ENCODE results near the gene EPM2AIP1. TPM values are rescaled to one million over a fixed set of nuclear protein-coding genes. Genes with fewer than 3 reads are reported as not detected.

The EPM2AIP1 gene
- total and polyA plus RNA-seq, 2 of the 8 experiments (the other 6 are each of a cell fraction or from before 2014, with no cell fraction given), result 6.6 to 9.0 TPM

- no peaks in the 10 kb centered on the region for H3K23me2 ChIP-seq (ENCODE audit: low read depth, low read length)
- no peak overlapping the region for H3K23ac ChIP-seq (ENCODE audit: insufficient read length)
- FAIRE-seq, result no peak
- H3K9me3 ChIP-seq (ENCODE audit: insufficient read depth in 2 of 2, low read depth in 1 of 2, low read length in 1 of 2), result no peaks in the 10 kb centered on the region
- no peak for DNase-seq (ENCODE audit: low read depth in 1 of 2, low spot score in 2 of 2)
- H3K79me2 ChIP-seq (ENCODE audit: control insufficient read depth in 1 of 2, insufficient read depth in 2 of 2, low read length in 2 of 2), result no peaks in the 10 kb centered on the region
- 0 out of 2 replicates have a peak overlapping the region, but pooled peaks have one; percentile 35 for H2BK12ac ChIP-seq (ENCODE audit: low read depth, low read length)
- H2AFZ ChIP-seq (ENCODE audit: low read length), result no peak overlapping the region
- ChIA-PET POLR2A (ENCODE audit: partially characterized antibody) (interaction anchor here (0.6 kb wide), 1 partner anchor 11 kb away, joined by 3 read pairs; no protein-coding TSS in a partner anchor), CTCF (ENCODE audit: partially characterized antibody) (interaction anchor here (10.3 kb wide), 1 partner anchor 13 kb away, joined by 61 read pairs; no protein-coding TSS in a partner anchor)
- H3K18ac ChIP-seq (ENCODE audit: extremely low read depth, low read length), result 0 out of 2 replicates have a peak overlapping the region, but pooled peaks have one; percentile 32
- H3K4me3 ChIP-seq (ENCODE audit: extremely low read depth in 1 of 4, insufficient read depth in 2 of 4, low read depth in 3 of 4, low read length in 4 of 4), result no peak overlapping the region
- H3K4me2 ChIP-seq (ENCODE audit: insufficient read depth in 1 of 2, low read depth in 2 of 2, low read length in 2 of 2), result 0 out of 4 replicates have a peak overlapping the region, but pooled peaks of 1 of the 2 experiments have one; percentile 37
- H4K20me1 ChIP-seq (replicated peaks in 1 of 2; ENCODE audit: control insufficient read depth in 1 of 2, insufficient read depth in 2 of 2, low read length in 2 of 2), result no peaks in the 10 kb centered on the region
- no peak overlapping the region for H2BK20ac ChIP-seq (ENCODE audit: low read length)
- no peak overlapping the region for H3K4ac ChIP-seq (replicated peaks; ENCODE audit: insufficient read length, low read depth, low read length)
- H3K27me3 ChIP-seq (replicated peaks in 1 of 4; ENCODE audit: control insufficient read depth in 3 of 4, extremely low read depth in 1 of 4, insufficient read depth in 3 of 4, low read length in 3 of 4), result no peaks in the 10 kb centered on the region
- no peak overlapping the region for H4K5ac ChIP-seq (ENCODE audit: insufficient read length, low read depth, low read length)
- H3K9ac ChIP-seq (replicated peaks in 1 of 4; ENCODE audit: extremely low read depth in 1 of 4, low read depth in 3 of 4, low read length in 3 of 4), result no peak overlapping the region
- H3K79me1 ChIP-seq (ENCODE audit: low read depth, low read length), result no peaks in the 10 kb centered on the region; the same call in 1 of the 2 replicates
- no peak overlapping the region for H4K91ac ChIP-seq (replicated peaks; ENCODE audit: insufficient read length, low read length)
- H3K4me1 ChIP-seq (replicated peaks in 1 of 4; ENCODE audit: control insufficient read depth in 3 of 4, insufficient read depth in 4 of 4, low read length in 3 of 4), result peaks cover 1 to 10% (median 8%) of the 10 kb centered on the region in 4 experiments; a peak in 6 of 7 replicates
- no peak overlapping the region for H4K8ac ChIP-seq (ENCODE audit: extremely low read depth, insufficient read depth, low read length)
- WGBS, 2 experiments (ENCODE audit: extremely low coverage in 1 of 2, insufficient coverage in 1 of 2, insufficient read length in 1 of 2, insufficient replicate concordance in 2 of 2, low coverage in 1 of 2, low lambda C conversion rate in 2 of 2, missing lambda C conversion rate in 1 of 2), result 71% methylated on average over 1 of the region's 1 CpG; no CpG with 5 or more reads in 1 of the 2 experiments
- H2BK15ac ChIP-seq (ENCODE audit: low read length), result no peak overlapping the region
- H2AK5ac ChIP-seq (ENCODE audit: low read depth, low read length), result no peak overlapping the region
- no peaks in the 10 kb centered on the region for H3K36me3 ChIP-seq (ENCODE audit: control insufficient read depth in 2 of 4, insufficient read depth in 4 of 4, low read length in 3 of 4)
- H2BK120ac ChIP-seq (replicated peaks; ENCODE audit: low read depth, low read length), result no peak overlapping the region
- no peak overlapping the region for H3K14ac ChIP-seq (ENCODE audit: insufficient read length)
- H2BK5ac ChIP-seq (ENCODE audit: low read depth, low read length), result no peak overlapping the region
- H3K27ac ChIP-seq (ENCODE audit: low read depth, low read length), result no peak overlapping the region
- H3K56ac ChIP-seq (replicated peaks; ENCODE audit: insufficient read length, low read depth, low read length), result no peak overlapping the region
- TF ChIP-seq EP300 (IDR thresholded peaks at IDR 0.05; ENCODE audit: borderline replicate concordance in 1 of 2, low read depth in 2 of 2, low read length in 2 of 2) (no peak), E2F6 (IDR thresholded peaks at IDR 0.05) (no peak), SP2 (IDR thresholded peaks at IDR 0.05; ENCODE audit: low read length) (no peak), RNF2 (IDR thresholded peaks at IDR 0.05; ENCODE audit: borderline replicate concordance, low read depth, low read length, missing control alignments, poor library complexity, severe bottlenecking) (no peak), TAF7 (optimal IDR thresholded peaks at IDR 0.05; ENCODE audit: borderline replicate concordance, low read depth, low read length) (no peak), CEBPB (IDR thresholded peaks at IDR 0.05; ENCODE audit: low read depth, low read length) (no peak), TEAD4 (IDR thresholded peaks at IDR 0.05; ENCODE audit: low read depth, low read length) (no peak), HDAC6 (IDR thresholded peaks at IDR 0.05; ENCODE audit: low read depth, low read length) (no peak), GABPA (IDR thresholded peaks at IDR 0.05; ENCODE audit: borderline replicate concordance, insufficient read depth, low read length) (no peak), NRF1 (IDR thresholded peaks at IDR 0.05; ENCODE audit: low read depth, low read length) (no peak)
- TF ChIP-seq, protein P1, sequence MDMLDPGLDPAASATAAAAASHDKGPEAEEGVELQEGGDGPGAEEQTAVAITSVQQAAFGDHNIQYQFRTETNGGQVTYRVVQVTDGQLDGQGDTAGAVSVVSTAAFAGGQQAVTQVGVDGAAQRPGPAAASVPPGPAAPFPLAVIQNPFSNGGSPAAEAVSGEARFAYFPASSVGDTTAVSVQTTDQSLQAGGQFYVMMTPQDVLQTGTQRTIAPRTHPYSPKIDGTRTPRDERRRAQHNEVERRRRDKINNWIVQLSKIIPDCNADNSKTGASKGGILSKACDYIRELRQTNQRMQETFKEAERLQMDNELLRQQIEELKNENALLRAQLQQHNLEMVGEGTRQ (IDR thresholded peaks at IDR 0.05; ENCODE audit: low read length), result no peak
These were observed 55.4 kb downstream of the EPM2AIP1 start for GRCh38 chr3:36937492-36937891.
